Suppressor macrophage treated with lipopolysaccharide for 4 hours (primary cell): Measurements from ENCODE around the gene LAG3.

ENCODE experiments used
- DNase-seq: peaks from one replicate; pipeline ENCODE4 v3.0.0-alpha.2; 2020

Gene LAG3

DNA sequence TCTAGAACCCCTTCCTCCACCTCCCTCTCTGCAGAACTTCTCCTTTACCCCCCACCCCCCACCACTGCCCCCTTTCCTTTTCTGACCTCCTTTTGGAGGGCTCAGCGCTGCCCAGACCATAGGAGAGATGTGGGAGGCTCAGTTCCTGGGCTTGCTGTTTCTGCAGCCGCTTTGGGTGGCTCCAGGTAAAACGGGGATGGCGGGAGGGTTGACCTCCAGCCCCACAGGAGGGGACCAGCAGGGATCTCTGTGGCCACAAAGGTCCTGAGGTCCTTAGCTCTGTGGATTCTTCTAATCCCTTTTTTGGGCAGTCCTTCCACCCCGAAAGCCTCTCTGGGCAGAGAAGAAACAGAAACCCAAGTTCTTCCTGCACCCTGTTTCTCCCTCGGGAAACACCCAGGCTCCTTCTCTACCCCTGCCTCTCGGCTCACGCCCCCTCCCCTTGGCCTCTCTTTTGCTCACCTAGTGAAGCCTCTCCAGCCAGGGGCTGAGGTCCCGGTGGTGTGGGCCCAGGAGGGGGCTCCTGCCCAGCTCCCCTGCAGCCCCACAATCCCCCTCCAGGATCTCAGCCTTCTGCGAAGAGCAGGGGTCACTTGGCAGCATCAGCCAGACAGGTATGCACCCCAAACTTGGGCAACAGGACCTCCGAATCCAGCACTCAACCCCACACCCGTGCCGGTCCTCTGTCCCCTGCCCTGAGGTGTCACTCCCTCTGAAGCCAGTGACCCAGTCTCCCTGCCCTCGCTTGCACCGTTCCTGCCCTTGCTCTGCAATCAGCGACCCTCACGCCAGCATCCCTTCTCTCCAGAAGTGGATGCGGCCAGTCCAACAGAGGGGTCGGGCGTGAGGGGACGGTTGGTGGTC lies 638 bp downstream of the LAG3 start:
- DNase-seq = no peak

DNA sequence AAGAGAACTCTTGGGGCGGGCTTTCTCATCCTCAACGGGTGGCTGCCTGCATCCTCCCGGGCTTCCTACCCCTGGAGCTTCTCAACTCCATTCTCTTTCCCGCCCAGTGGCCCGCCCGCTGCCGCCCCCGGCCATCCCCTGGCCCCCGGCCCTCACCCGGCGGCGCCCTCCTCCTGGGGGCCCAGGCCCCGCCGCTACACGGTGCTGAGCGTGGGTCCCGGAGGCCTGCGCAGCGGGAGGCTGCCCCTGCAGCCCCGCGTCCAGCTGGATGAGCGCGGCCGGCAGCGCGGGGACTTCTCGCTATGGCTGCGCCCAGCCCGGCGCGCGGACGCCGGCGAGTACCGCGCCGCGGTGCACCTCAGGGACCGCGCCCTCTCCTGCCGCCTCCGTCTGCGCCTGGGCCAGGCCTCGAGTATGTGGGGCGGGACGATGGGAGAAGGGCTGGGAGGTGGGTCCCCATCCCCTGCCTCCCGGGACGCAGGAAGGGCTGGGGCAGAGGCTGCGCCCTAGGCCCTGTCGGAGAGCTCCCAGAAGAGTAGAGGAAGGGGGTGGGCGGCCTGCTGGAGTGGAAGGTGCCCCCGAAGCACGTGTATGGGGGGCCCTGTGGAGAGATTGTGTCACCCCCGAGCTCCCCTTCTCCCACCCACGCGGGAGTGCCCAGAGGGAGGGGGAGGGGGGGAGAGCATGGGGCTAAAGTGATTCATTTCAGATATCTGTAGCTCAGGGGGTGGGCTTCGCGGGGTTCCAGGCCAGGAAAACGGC lies 1.5 kb downstream of the LAG3 start:
- DNase-seq = no peak

GRCh38 chr12:6774499-6775062 lies 2.3 kb downstream of the LAG3 start:
- no peak for DNase-seq

DNA sequence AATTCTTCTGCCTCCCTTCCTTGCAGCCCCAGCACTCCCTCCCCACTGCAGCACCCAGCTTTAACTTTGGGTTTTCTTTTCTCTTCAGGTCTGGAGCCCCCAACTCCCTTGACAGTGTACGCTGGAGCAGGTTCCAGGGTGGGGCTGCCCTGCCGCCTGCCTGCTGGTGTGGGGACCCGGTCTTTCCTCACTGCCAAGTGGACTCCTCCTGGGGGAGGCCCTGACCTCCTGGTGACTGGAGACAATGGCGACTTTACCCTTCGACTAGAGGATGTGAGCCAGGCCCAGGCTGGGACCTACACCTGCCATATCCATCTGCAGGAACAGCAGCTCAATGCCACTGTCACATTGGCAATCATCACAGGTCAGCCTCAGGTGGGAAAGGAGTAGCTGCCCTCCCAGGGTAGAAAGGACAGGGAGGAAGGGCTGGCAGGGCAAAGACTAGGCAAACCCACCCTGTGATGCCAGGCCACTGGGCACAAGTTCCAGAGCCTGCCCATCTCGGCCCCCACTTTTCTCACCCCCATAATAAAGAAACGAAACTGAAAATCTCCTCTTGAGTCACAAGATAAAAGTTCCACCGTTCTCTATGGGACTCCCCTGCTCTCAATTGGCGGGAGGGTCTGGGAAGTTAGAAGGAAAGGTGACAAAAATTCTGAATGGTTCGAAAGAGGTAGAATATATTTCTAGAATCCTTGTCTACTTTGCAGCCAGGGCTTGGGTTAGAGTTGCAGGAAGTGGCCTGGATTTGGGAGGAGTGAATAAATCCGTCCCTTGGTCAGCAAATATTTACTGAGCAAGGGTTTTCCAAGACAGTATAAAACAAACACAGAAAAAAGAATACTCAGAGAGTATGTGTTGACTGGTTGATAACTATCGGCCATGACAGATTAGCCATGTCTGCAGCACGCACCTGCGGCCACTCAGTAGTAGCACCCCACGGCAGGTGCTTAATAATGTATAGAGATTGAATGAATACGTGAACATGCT lies 3.2 kb downstream of the LAG3 start:
- DNase-seq = no peak

- no peak for DNase-seq
Observed at GRCh38 chr12:6777386-6777785, 5.1 kb downstream of the LAG3 start.

DNA sequence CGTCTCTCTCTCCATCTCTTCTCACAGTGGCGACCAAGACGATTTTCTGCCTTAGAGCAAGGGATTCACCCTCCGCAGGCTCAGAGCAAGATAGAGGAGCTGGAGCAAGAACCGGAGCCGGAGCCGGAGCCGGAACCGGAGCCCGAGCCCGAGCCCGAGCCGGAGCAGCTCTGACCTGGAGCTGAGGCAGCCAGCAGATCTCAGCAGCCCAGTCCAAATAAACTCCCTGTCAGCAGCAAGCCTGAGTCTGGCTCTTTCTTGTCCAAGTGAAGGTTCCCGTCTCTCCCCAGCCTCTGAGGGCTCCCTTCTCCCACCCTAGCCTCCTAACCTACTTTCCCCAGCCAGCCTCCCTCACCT lies 5.9 kb downstream of the LAG3 start:
- DNase-seq = peak; percentile 16

- DNase-seq = peak; percentile 93
Observed at GRCh38 chr12:6778574-6779550, 6.5 kb downstream of the LAG3 start.

- DNase-seq = peak; percentile 45
Observed at GRCh38 chr12:6779708-6780432, 7.5 kb downstream of the LAG3 start.

DNA sequence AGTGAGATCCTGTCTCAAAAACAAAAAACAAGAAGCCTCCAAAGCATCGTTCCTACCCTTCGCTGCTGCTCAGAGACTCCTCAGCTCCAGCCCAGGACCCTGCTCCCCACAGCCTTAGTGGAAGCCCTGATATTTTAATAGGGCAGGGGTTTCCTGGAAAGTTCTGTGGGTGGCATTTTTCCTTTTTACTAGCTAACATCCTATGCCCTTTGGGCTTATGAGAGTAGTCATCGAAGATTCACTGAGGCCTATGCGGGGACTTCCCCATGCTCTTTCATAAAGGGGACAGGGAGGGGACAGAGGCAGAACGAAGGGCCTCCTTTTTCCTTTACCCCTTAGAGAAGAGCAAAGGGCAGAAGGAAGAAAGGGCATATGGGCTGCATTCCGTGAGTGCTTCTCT lies 8.3 kb downstream of the LAG3 start:
- peak; percentile 48 for DNase-seq

GRCh38 chr12:6782119-6782518 lies 9.8 kb downstream of the LAG3 start:
- DNase-seq = no peak

DNA sequence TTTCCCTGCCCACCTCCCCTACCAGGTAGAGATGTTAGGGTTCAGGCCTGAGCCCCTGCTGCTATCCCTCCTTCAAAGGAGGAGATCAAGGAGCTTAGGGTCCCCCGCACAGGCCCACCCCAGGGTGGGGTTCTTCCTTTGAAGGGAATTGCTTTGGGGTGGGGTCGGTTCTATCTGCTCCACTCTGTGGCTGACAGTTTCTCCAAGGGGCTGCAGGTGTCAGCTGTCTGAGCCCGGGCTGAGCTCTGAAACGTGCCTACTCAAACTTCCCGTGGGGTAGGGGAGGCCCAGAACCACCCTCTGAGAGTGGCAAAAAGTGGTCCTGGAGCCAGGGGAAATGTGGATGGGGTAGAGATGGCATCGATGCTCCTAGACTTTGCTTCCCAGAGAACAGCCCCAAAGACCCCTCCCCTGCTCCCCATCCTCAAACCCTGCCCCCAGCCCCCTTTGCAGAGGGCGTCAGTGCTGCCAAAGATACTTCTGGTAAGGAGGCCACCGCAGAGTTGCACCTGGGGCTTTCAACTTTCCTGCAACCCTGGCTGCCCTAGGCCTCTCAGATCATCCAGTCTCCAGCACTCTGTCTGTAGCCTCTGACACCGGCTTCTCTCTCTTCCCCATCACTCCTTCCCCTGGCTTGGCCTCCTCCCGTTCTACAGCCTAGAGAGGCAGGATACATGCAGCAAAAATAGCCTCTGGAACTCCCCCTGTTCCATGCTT lies 10.7 kb downstream of the LAG3 start:
- no peak for DNase-seq

GRCh38 chr12:6783828-6784227 lies 11.5 kb downstream of the LAG3 start:
- DNase-seq = no peak

DNA sequence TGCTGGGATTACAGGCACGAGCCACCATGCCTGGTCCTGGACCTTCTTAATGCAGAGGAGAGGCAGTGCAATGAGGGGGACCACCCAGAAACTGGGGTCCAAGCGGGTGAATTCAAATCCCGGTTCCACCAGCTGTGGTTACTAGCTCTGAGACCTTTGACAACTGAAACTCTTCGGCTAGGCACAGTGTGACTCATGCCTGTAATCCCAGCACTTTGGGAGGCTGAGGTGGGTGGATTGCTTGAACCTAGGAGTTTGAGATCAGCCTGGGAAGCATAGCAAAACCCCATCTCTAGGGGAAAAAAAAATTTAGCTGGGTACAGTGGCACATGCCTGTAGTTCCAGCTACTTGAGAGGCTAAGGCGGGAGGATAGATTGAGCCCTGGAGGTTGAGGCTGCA lies 12.0 kb downstream of the LAG3 start:
- DNase-seq = peak; percentile 39

GRCh38 chr12:6784761-6785160 lies 12.4 kb downstream of the LAG3 start:
- peak; percentile 34 for DNase-seq

DNA sequence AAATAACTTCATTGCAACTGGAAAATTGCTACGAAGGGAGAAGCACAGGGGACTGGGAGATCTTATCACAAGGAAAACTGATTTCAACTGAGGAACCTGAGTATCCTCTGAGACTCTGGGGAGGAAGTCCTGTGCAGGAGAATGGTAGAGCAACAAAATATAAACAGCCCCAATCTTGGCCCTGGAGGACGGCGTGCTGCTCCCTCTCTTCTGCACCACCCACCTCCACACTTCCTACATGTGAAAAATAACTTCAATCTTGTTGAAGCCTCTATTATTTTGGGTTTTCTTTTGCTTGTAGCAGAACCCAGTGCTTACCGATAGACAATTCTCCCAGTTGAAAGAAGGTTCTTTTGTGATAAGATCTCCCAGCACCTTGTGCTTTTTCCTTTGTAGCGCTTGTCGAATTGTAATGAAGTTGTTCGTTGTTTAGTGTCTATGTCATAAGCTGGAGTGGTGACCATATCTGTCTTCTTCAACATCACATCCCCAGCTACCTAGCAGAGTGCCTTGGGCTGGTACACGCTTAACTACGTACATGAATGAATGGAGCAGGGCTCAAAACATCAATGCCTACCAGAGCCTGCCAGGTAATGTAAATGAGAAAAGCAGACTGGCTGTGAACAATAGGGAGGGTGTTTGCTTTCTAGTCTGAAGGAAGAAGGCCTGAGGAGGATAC lies 14.2 kb downstream of the LAG3 start:
- no peak for DNase-seq

DNA sequence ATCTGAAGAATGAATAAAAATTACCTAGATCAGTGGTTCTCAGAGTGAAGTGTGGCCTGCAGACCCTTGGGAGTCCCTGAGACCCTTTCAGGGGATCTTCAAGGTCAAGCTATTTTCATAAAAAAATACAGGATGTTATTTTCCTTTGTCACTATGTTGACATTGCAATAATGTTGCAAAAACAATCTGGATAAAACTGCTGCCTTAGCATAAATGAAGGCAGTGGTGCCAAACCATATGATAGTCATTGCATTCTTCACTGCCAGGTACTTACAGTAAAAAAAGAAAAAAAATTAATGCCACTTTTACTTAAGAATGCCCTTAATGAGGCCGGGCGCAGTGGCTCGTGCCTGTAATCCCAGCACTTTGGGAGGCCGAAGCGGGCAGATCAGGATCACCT lies 15.0 kb downstream of the LAG3 start:
- no peak for DNase-seq

DNA sequence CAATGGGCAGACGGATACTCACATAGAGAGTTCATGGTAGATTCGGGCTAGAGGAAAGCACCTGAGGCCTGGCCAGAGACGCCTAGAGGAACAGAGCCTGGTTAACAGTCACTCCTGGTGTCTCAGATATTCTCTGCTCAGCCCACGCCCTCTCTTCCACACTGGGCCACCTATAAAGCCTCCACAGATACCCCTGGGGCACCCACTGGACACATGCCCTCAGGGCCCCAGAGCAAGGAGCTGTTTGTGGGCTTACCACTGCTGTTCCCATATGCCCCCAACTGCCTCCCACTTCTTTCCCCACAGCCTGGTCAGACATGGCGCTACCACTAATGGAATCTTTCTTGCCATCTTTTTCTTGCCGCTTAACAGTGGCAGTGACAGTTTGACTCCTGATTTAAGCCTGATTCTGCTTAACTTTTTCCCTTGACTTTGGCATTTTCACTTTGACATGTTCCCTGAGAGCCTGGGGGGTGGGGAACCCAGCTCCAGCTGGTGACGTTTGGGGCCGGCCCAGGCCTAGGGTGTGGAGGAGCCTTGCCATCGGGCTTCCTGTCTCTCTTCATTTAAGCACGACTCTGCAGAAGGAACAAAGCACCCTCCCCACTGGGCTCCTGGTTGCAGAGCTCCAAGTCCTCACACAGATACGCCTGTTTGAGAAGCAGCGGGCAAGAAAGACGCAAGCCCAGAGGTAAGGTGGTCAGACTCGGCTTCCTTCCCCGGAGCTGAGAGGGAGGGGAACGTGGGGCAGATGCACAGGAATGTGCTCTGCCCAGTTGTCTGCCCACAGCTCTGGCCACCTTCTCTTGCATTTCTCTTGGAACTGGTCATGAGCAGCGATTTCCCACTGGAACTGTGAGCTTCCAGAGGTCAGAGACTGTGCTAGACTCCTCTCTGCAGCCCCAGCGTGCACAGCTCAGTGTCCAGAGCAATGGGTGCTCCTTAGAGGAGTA lies 16.9 kb downstream of the LAG3 start, which contains the start of gene CD4:
CD4 (plus strand) TSS at position 557 of the 953 bp plus-strand sequence. CDS start 10,611 bp downstream, outside the sequence.
- peak; percentile 91 for DNase-seq
